Upper lobe of left lung (tissue), 4 donors: ENCODE data around the gene LAMA3.
A peak's percentile ranks its signal among the peaks of the same experiment; 100 is the strongest.

Experiments used
- EP300 ChIP-seq, 4 donors: sonication (generic); formaldehyde crosslinking; IDR thresholded peaks; one replicate each; pipeline ENCODE4 v1.5.1; 2017; ENCODE audit warnings: antibody characterized with exemption in 4 of 4, control low read depth in 2 of 4
- POLR2A ChIP-seq, 4 donors: fragments of 450-650 bp; IDR thresholded peaks; one replicate each; pipeline ENCODE4 v1.5.1; 2016 to 2017; ENCODE audit warnings: antibody characterized with exemption in 4 of 4, mild to moderate bottlenecking in 2 of 4

- TF ChIP-seq POLR2A (IDR thresholded peaks at IDR 0.05) (no peak), EP300 (IDR thresholded peaks at IDR 0.05) (peak in 1 of 4 donors; percentile 78)
These were observed 253.9 kb downstream of the LAMA3 start for GRCh38 chr18:23943104-23943503.
